ENCODE results near the gene RAB1B.

The RAB1B gene

GRCh38 chr11:66268244-66268951 lies at the start of gene RAB1B:
TSS of gene RAB1B (plus strand) at chr11:66268639. CDS start at chr11:66268680, 41 bp downstream.
- TF ChIP-seq CTCF (conservative IDR thresholded peaks at IDR 0.05) (no peak), ZFX (IDR thresholded peaks at IDR 0.05) (no peak)
- H3K27ac ChIP-seq, result peak within 1 kb of the TSS; percentile 89

- no peak overlapping the region for H3K27ac ChIP-seq
- no peak for TF ChIP-seq CTCF (conservative IDR thresholded peaks at IDR 0.05)
- no peak for TF ChIP-seq ZFX (IDR thresholded peaks at IDR 0.05)
Measured at GRCh38 chr11:66218846-66219620, 49.4 kb upstream of the RAB1B start.

- no peak for TF ChIP-seq CTCF (conservative IDR thresholded peaks at IDR 0.05)
- TF ChIP-seq ZFX (IDR thresholded peaks at IDR 0.05), result no peak
- H3K27ac ChIP-seq, result no peak overlapping the region
Measured at GRCh38 chr11:66219846-66220565, 48.4 kb upstream of the RAB1B start.

- TF ChIP-seq ZFX (IDR thresholded peaks at IDR 0.05), result no peak
- no peak for TF ChIP-seq CTCF (conservative IDR thresholded peaks at IDR 0.05)
- H3K27ac ChIP-seq, result no peak overlapping the region
Measured at GRCh38 chr11:66220566-66220935, 47.9 kb upstream of the RAB1B start.

GRCh38 chr11:66221012-66221411 lies 47.4 kb upstream of the RAB1B start:
- H3K27ac ChIP-seq, result no peak overlapping the region
- TF ChIP-seq CTCF (conservative IDR thresholded peaks at IDR 0.05) (no peak), ZFX (IDR thresholded peaks at IDR 0.05) (no peak)

- no peak overlapping the region for H3K27ac ChIP-seq
- TF ChIP-seq ZFX (IDR thresholded peaks at IDR 0.05) (no peak), CTCF (conservative IDR thresholded peaks at IDR 0.05) (no peak)
Measured at GRCh38 chr11:66221726-66222236, 46.7 kb upstream of the RAB1B start.
